Skin of body (tissue), 2 donors: ENCODE results near the gene YTHDC1. TPM values are rescaled to one million over a fixed set of nuclear protein-coding genes. Genes with fewer than 3 reads are reported as not detected.

Experiments
- DNase-seq: peaks from one replicate; lab custom pipeline; 2025; lab: John Stamatoyannopoulos, UW
- total RNA-seq: library from RNA; depleted of rRNA; stranded (reverse); fragments of >200 nt; gene quantifications from one replicate; pipeline ENCODE4 v1.2.3, GENCODE V29; 2014

The YTHDC1 gene
- total RNA-seq, 1 donor from 2014 or later: 92.0 TPM

- no peak for DNase-seq
These were observed 9.6 kb upstream of the YTHDC1 start for GRCh38 chr4:68359508-68359907.

- no peak for DNase-seq
These were observed 9.1 kb upstream of the YTHDC1 start for GRCh38 chr4:68358988-68359387.

- no peak for DNase-seq
These were observed 2.9 kb upstream of the YTHDC1 start for GRCh38 chr4:68352791-68353190.

- peak; percentile 39 for DNase-seq
These were observed 626 bp downstream of the YTHDC1 start for GRCh38 chr4:68349279-68349648.

- DNase-seq: no peak
These were observed 1.3 kb downstream of the YTHDC1 start for GRCh38 chr4:68348577-68348976.

GRCh38 chr4:68347845-68348244, 2.0 kb downstream of the YTHDC1 start:
- no peak for DNase-seq

GRCh38 chr4:68346461-68346860, 3.4 kb downstream of the YTHDC1 start:
- no peak for DNase-seq

GRCh38 chr4:68344785-68345184, 5.1 kb downstream of the YTHDC1 start:
- no peak for DNase-seq

GRCh38 chr4:68344049-68344448, 5.8 kb downstream of the YTHDC1 start:
- DNase-seq: no peak

GRCh38 chr4:68342134-68342533, 7.8 kb downstream of the YTHDC1 start:
- no peak for DNase-seq

- no peak for DNase-seq
These were observed 11.3 kb downstream of the YTHDC1 start for GRCh38 chr4:68338625-68339024.

GRCh38 chr4:68337522-68337921, 12.4 kb downstream of the YTHDC1 start:
- DNase-seq: no peak

- DNase-seq: no peak
These were observed 12.9 kb downstream of the YTHDC1 start for GRCh38 chr4:68337004-68337403.

GRCh38 chr4:68336530-68336929, 13.4 kb downstream of the YTHDC1 start:
- no peak for DNase-seq

GRCh38 chr4:68326141-68326540, 23.7 kb downstream of the YTHDC1 start:
- DNase-seq: no peak

- no peak for DNase-seq
These were observed 25.2 kb downstream of the YTHDC1 start for GRCh38 chr4:68324519-68325262.

GRCh38 chr4:68319040-68319439, 30.9 kb downstream of the YTHDC1 start:
- no peak for DNase-seq

- DNase-seq: no peak
These were observed 33.5 kb downstream of the YTHDC1 start for GRCh38 chr4:68316193-68316969.

GRCh38 chr4:68310651-68311247, 39.1 kb downstream of the YTHDC1 start:
- DNase-seq: no peak

- no peak for DNase-seq
These were observed 45.2 kb downstream of the YTHDC1 start for GRCh38 chr4:68304731-68305130.

GRCh38 chr4:68299492-68300457, 50.1 kb downstream of the YTHDC1 start:
- no peak for DNase-seq
